Occipital lobe (tissue), 2 donors: Measurements from ENCODE around the gene GNG13. TPM values are rescaled to one million over a fixed set of nuclear protein-coding genes. Genes with fewer than 3 reads are reported as not detected.

Experiments
- DNase-seq: peaks from one replicate; lab custom pipeline; 2025; lab: John Stamatoyannopoulos, UW
- total RNA-seq: library from RNA; depleted of rRNA; stranded (reverse); fragments of >200 nt; gene quantifications from one replicate; pipeline ENCODE4 v1.2.3, GENCODE V29; 2014

GNG13 gene
- total RNA-seq, 1 donor from 2014 or later, result not detected

DNA sequence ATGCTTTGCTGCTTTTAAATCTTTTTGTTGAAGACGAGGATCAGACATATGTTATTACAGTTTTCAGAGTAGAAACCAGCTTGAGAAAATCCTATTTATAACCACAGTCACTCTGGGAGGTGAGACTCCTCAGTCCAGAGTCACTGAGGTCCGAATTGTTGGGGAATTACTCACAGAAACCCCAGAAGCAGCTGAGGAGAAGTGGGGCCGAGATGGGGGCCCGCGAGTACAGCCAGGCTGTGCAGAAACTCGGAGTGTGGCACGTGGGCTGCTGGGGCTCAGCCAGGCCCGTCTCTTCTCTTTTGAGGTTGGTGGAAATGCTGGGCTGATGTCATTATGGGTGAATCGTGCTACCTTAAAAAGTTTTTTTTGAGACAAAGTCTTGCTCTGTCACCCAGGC is 14.4 kb upstream of the GNG13 start:
- DNase-seq, result no peak

DNA sequence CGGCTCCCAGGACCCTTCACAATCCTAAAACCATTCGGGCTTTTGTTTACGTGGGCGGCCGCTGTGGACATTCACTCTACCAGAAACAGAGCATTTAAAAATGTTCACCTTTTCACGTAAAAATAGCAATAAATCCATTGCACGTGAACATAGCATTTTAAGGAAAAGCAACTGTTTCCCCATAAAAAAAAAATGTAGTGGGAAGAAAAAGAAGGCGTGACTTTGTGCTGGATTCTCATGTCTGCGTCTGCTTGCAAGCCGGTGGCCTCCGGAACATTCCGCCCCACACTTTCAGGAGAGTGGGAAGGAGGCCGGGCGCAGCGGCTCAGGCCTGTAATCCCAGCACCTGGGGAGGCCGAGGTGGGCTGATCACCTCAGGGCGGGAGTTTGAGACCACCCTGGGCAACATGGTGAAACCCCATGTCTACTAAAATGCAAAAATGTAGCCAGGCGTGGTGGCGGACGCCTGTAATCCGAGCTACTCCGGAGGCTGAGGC is 13.4 kb upstream of the GNG13 start:
- DNase-seq, result no peak

GRCh38 chr16:813204-813915 is 12.8 kb upstream of the GNG13 start:
- DNase-seq, result no peak

- DNase-seq, result no peak
These were observed 7.5 kb upstream of the GNG13 start for GRCh38 chr16:808085-808386.

DNA sequence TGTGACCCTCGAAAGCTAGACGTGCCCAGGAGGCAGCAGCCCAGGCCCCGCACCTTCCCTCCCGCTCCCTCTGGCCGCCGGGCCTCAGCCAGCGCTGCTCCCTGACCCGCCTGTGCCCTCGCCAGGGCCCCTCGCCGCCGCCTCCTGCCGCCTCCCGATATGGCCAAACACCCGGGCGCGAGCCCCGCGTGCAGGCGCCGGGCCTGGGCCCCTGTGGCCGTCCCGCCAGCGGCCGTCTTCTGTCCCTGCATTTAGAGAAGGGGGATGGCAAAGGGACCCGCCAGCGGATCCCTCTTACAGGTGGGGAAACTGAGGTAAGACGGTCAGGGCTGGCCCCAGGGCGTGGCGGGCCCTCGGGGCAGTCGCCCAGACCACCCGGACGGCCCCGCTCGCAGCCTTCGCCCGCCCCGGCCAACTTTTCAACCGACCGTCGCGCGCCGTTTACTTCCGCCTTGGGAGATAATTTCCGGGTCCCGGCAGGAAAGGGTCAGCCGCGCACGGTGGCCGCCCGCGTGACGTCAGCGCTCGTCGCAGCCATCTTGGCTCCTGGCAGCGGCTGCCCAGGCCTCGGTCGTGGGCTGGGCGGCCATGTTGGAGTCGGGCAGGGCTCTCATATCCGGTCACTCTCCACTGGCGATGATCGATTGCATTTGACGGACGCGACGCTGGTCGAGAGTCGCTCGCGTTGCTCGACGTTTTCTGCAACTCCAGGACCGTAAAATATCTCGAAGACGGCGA is 7.0 kb upstream of the GNG13 start:
- peak; percentile 74 for DNase-seq

- DNase-seq, result no peak
These were observed 4.9 kb upstream of the GNG13 start for GRCh38 chr16:805474-805873.

DNA sequence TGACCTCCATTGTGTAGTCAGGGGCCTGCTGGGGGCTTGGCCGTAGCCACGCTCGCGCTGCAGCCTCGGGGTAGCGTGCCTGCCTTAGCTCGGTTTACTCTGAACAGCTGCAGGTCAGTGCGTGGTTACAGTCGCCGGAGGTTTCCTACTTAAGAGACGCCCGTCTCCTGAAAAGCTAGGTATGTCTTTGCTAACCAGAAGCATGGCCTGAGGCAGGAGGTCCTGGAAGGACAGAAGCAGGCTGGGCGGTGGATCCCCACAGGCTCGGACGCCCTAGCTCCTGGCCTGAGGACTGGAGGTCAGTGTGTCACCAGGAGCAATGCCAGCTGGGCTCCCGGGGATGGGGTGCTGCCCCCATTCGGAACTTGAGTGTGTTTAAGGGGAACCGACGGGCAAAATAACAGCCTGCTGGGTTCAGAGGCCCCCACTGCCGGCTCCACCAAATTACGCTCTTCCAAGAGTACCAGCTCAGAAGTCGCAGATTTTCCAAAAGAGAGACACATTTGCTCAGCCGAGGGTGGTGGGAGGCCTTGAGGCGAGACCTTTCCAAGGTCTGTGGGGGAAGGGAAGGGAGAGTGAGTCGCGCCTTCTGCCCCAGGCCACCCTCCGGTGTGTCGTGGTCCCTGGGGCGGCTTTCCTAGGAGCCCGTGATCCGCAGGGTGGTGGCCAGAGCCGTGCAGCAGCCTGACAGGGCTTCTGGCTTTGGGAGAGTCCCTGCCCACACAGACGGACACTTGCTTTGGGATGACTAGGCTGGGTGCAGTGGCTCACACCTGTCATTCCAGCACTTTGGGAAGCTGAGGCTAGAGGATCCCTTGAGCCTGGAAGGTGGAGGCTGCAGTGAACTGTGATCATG is 3.9 kb upstream of the GNG13 start:
- DNase-seq, result no peak

DNA sequence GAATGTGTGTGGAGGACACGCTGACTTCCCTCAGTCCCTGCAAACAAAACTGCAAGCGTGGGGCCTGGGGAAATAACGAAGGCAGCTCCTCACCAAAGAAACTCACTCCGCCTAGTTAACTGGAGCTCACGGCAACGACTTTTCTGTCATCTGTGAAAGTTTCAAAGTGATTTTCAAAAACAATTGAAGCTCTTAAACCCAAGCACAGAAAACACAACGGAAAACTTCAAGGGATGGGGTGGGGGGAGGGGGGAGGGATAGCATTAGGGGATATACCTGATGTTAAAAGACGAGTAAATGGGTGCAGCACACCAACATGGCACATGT is 3.2 kb upstream of the GNG13 start:
- DNase-seq, result no peak

DNA sequence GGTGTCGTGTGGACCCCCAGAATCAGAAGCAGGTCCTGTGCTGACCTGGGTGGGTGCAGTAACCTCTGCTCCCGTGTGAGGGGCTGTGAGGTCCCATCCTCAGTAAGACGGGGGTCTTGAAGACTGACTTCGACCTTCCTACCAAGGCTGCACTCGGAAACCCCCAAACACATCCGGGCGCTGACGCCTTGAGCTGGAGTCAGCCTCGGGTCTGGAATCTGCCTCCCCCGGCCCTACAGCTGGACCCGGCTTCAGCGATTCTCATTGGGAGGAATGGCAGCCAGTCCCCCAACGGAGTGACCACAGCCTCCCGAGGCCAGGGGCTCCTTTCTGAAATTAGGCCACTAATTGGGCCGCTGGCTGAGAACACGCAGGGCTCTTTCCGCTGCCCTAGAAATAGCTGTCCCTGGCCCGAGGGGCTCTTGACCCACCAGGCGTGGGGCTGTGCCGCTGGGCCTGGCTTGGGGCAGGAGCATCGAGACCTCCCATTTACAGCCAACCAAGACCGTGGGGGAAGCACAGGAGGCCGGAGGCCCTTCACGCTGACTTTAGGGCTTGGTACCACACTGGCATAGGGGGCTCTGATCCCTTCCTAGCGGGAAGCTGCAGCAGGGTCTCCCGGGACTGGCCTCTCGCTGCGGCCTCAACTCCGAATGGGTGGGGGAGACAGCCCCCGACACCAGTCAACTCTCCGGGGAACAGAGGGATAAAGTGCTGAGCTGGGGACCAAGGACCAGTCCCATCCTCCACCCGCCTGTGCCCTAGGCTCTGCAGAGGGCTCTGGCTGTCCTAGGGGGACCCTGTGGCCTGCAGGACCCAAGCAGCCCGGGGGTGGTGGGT is 2.6 kb upstream of the GNG13 start:
- no peak for DNase-seq

GRCh38 chr16:802461-802860 is 1.9 kb upstream of the GNG13 start:
- no peak for DNase-seq

GRCh38 chr16:801584-802363 is 1.2 kb upstream of the GNG13 start:
- no peak for DNase-seq

DNA sequence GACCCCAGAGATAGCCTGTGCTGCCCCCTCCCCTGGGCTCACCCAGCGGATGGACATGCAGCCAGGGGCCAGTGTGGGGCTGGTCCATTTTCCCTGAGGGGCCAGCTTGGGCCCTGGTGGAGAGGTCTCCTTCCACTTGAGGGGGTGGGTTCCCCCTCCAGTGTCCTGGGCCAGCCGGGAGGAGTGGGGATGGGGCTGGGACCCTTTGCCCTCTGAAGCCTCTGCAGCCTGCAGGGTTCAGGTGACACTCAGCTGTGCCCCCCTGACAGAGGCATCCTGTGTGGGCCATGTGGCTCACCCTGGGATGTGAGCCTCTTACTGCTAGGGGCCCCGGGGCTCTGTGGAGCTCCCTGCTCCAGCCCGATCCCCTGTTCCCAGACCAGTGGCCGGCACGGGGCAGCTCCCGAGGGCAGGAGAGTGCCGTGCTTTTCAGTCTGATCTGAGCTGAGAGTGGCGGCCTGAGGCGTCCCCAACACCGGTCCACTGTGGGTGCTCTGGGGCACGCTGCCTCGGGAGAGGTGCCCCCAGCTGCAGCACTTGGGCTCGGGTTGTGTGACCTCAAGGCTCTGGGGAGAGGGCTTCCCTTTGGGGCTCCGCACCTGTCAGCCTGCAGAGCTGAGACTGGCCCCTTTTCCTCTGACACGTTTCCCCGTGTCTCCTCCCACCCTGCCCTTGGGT is 439 bp upstream of the GNG13 start:
- no peak for DNase-seq

GRCh38 chr16:799111-799947 is 1.2 kb downstream of the GNG13 start:
- DNase-seq, result no peak

- DNase-seq, result no peak
These were observed 1.9 kb downstream of the GNG13 start for GRCh38 chr16:798666-799065.

- DNase-seq, result no peak
These were observed 2.8 kb downstream of the GNG13 start for GRCh38 chr16:797686-798085.

GRCh38 chr16:797120-797420 is 3.5 kb downstream of the GNG13 start:
- no peak for DNase-seq

DNA sequence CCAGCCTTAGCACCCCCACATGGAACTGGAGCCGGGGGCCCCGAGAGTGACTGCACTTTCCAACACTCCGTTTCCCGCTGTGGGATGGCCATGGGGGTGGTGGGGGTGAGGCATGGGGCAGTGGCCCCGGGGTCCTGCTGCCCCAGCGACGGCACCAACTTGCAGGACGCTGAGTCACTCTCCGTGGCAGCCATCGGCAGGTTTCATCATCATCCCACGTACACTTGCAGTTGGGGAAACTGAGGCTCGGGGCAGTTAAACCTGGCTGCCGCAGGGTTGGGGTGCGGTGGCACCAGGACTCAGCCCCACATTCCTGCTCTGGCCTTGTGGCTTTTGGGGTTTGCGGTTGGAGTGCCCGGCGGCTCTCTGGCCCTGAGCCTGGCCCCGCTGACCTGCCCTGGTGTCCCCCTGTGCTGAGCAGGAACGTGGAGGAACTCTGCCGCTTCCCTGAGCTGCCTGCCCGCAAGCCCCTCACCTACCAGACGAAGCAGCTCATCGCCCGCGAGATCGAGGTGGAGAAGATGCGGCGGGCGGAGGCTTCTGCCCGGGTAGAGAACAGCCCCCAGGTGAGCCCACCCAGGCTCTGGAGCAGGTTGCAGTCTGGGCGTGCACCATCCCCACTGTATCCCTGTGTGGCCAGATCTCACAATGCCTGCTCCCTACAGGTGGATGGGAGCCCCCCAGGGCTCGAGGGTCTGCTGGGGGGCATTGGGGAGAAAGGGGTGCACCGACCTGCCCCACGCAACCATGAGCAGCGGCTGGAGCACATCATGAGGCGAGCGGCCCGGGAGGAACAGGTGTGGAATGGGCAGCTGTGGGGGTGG is 4.0 kb downstream of the GNG13 start:
- DNase-seq, result no peak

- DNase-seq, result no peak
These were observed 4.8 kb downstream of the GNG13 start for GRCh38 chr16:795580-796229.
